Cardiac ventricle fibroblast (primary cell): ENCODE results near the gene GABRA4. TPM values are rescaled to one million over a fixed set of nuclear protein-coding genes. Genes with fewer than 3 reads are reported as not detected.

Source experiments
- total RNA-seq: library from RNA; depleted of rRNA; stranded (reverse); fragments of >200 nt; gene quantifications from 2 replicates; pipeline ENCODE4 v1.2.3, GENCODE V29; 2015

Gene GABRA4
- total RNA-seq = not detected in 2 replicates

GRCh38 chr4:46993075-46994006 lies at the start of gene GABRA4:
TSS of gene GABRA4 (minus strand) at chr4:46993581. CDS start at chr4:46993424, 157 bp downstream.

GRCh38 chr4:47031011-47031678 lies 37.8 kb upstream of the GABRA4 start, which contains the start of gene GABRB1:
TSS of gene GABRB1 (plus strand) at chr4:47031567.

DNA sequence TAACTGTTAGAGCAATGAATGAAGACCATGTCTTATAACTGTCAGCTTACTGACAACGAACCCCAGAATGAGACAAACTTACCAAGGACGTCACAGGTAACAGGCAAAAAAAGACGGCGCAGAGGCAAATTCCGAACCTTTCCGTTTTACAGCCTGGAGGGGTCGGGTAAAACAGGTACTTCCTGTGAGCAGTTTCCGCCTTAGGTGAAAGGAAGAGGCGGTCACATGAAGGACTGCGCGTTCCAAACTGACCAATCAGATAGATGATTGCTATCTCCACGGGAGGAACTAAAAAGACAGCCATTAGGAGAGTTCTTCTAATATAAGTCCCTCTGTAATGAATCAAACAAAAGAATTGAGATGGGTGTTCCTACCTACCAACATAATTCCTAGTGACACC lies 84.3 kb downstream of the GABRA4 start, which contains the start of gene COX7B2:
TSS of gene COX7B2 (minus strand) at position 168 of the 400 bp plus-strand sequence. CDS start 174,053 bp downstream, outside the sequence.

Other genes with a start within 250 kb of the GABRA4 start
- not detected in 2 replicates for gene COX7B2, start 84.3 kb downstream of the GABRA4 start, total RNA-seq
- gene GABRB1, start 38.0 kb upstream of the GABRA4 start, total RNA-seq = not detected in 2 replicates